ENCODE measurements around the gene NUBP1.

- TF ChIP-seq CTCF (IDR thresholded peaks at IDR 0.05; ENCODE audit: low read depth, low read length): no peak
- no peak for TF ChIP-seq EZH2phosphoT487 (IDR thresholded peaks at IDR 0.05; ENCODE audit: low read depth)
These were observed 17.2 kb downstream of the NUBP1 start for GRCh38 chr16:10760858-10761257.
